GM12865 (cell line): ENCODE data around the gene ARL5C.
A peak's percentile ranks its signal among the peaks of the same experiment; 100 is the strongest.

ENCODE experiments used
- DNase-seq: peaks from one replicate; pipeline ENCODE4 v3.0.0; 2010; ENCODE audit warnings: low read depth
- H3K4me3 ChIP-seq: 2 replicates; pipeline ENCODE4 v1.5.1; 2011; ENCODE audit warnings: mild to moderate bottlenecking, low read depth, low read length, control low read depth
- CTCF ChIP-seq: IDR thresholded peaks from 2 replicates; pipeline ENCODE4 v1.5.1; 2011; ENCODE audit warnings: low read length, control low read depth, low read depth, inconsistent platforms; ENCODE audit not compliant: insufficient read depth; ENCODE audit errors: missing control alignments

ARL5C gene

GRCh38 chr17:39208893-39209292, 42.9 kb upstream of the ARL5C start:
- peak; percentile 82 for DNase-seq
- no peak overlapping the region for H3K4me3 ChIP-seq
- no peak for TF ChIP-seq CTCF

GRCh38 chr17:39208136-39208535, 42.2 kb upstream of the ARL5C start:
- no peak overlapping the region for H3K4me3 ChIP-seq
- no peak for TF ChIP-seq CTCF
- DNase-seq: no peak

GRCh38 chr17:39205112-39205526, 39.2 kb upstream of the ARL5C start:
- no peak for TF ChIP-seq CTCF
- H3K4me3 ChIP-seq: no peak overlapping the region
- DNase-seq: peak; percentile 35

GRCh38 chr17:39204245-39204644, 38.3 kb upstream of the ARL5C start:
- H3K4me3 ChIP-seq: no peak overlapping the region
- no peak for TF ChIP-seq CTCF
- DNase-seq: no peak

DNA sequence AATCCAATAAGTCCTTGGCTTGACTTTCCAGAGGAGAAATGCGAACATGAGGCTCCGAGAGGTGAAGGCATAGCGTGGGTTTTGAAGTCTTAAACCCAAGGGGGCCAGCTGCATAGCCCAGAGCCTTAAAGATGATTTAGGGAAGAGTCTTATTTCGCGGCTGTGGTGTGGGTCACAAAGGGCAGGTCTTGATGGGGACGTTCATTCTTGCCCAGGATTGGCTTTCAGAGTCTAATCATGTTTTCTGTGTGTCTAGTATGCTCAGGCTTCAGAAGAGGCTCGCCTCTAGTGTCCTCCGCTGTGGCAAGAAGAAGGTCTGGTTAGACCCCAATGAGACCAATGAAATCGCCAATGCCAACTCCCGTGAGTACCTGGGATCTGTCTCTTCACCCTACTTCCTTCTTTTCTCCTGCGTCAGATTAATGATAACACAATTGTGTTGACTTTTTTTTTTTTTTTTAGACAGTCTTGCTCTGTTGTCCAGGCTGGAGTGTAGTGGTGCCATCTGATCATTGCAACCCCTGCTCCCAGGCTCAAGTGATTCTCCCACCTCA, 35.1 kb upstream of the ARL5C start:
- peak overlapping the region; percentile 87 for H3K4me3 ChIP-seq
- no peak for DNase-seq
- TF ChIP-seq CTCF: no peak

DNA sequence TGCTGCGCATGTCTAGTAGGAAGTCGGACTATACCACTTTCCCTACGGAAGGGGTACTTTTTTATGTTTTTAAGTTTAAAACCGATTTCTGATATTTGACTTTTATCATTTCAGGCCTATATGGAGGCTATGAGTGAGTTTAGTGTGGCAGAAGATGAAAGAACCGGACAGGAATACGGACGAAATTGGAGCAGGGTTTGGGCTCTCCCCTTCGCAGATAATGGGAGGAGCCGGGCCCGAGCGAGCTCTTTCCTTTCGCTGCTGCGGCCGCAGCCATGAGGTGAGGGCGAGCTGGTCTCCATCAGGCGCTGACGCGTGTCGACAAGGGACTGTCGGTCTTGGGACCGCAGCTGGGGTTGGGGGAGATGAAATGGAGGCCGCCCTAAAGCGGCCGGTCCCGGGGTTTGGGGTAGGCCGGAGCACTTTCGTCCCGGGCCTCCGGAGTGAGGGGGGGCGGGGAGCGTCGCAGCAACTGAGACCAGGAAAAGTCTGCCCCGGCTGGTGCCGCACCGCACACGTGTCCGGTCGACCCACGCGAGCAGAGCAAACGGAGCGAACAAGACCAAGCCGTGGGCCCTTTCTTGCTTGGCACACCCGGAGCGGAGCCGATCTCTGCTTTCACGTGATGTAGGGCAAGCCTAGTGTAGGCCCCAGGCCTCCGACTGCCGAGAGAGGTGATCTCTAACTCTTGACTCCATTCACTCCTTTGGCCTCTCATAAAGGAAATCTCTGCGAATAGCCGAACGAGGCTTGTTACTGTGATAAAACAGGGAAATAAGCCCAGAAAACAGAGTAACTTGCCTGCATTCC, 34.3 kb upstream of the ARL5C start, which contains the start of gene RPL19:
TSS of gene RPL19 (plus strand) at position 214 of the 810 bp plus-strand sequence. CDS start at position 276, 62 bp downstream.
- H3K4me3 ChIP-seq: peak within 1 kb of the TSS; percentile 87
- DNase-seq: no peak
- TF ChIP-seq CTCF: no peak

DNA sequence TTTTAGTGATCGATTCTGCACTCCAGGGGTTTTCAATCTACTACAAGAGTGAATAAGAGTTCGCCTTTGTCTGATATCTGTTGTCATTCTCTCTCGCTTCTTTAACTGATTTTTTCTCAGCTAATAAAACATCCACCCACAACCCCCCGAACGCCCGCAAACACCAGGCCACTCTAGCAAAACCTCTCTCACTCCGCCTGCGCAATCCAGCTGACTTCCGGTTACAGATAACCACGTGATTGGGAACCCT, 33.8 kb upstream of the ARL5C start:
- TF ChIP-seq CTCF: no peak
- DNase-seq: peak; percentile 97
- H3K4me3 ChIP-seq: peak overlapping the region; percentile 87
